Suppressor macrophage treated with lipopolysaccharide for 1 hour (primary cell): ENCODE measurements around the gene CRACR2A.

Source experiments
- DNase-seq, 3 donors: peaks; one replicate each; pipeline ENCODE4 v3.0.0-alpha.2; 2020 to 2022

CRACR2A gene

DNA sequence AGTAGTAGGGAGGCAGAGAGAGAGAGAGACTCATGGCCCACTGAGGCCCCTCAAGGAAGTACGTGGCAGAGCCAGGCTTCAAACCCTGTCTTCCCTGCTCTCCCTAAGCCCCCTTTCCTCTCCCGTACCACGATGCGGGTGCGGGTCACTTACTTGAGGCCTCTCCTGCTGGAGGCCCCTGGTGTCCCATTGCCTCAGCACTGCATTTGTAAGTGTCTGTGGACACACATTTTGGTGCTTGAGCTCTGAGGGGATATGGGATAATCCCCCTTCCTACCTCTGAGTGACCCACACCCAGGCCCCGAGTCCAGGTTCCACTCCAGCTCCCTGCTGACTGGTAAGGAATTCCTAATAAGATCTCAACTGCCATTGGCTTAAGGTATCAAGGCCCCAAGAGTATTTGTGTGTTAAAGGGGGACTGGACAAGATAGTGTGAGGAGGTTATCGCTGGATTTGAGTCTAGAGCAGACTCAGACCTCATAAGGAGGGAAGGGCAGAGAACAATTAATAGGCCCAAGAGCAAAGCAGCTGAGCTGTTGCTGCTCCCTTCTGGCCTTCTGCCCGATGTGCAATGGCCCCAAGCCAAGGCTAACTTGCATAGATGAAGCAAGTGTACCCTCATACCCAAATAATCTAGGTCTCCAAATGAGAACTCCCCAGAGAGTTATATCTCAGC lies 71.9 kb downstream of the CRACR2A start:
- no peak for DNase-seq

DNA sequence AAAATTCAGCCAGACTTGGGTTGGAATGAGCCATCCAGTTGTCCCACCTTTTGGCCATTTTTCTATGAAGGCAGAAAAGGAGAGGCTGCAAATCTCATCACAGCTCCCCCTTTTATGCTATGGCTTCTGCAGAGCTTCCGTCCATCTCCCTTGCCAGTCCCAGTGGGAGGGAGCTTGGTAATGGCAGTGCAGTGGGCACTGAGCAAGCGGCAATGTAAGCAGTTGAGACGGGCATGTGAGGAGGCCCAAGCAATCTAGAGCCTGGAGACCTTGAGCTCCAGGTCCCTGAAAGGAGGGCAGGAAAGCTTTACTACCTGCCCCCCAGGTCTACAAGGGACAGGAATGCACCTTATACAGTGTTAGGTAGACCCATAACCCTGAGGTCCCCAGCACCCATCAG lies 73.1 kb downstream of the CRACR2A start:
- DNase-seq, result no peak

DNA sequence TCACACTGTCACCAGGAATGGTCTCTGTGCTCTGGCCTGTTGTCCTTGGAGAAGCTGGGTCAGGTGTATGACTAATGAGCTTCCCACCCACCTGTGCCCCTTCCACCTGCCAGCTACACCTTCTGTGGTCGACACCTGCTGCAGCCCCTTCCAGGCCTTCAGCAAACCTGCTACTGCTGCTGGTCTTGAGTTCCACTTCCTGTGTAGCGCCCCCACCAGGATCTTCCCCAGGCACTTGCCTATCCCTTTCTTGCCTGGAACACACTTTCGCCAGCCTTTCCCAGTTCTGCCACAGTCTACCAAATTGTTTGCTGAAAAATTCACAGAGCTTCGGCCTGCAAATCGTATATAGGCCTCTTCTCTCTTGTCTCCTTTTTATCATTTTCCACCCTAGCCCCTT lies 75.3 kb downstream of the CRACR2A start:
- no peak for DNase-seq

DNA sequence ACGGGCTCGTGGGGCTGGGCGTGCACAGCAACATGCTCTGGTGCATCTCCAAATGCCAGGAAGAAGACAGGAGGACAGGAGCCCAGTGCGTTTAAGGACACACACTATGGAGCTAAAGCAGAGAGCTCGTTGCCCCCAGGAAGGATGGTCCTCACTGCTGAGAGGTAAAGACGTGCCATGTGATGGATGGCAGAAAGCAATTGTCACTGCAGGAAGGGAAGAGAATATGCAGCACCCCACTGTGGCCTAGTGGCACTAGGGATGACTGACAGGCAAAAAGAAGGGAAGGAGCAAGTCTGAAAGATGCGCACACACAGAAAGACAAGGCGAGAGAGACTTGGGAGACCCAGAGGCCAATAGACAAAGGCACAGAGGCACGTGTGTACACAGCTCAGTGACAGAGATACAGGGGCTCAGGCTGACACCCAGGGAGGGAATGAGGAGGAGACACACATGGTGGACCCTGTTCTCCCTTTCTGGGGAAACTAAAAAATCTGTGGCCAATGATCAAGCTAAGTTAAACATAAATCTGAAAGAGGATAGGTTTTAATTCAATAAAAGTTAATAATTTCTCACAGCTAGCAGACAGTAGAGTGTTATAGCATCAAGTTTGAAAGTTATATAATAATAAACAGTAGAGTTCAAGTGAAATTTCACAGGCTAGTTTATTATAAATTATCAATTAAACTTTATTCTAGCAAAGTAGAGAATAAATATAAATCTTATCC lies 78.8 kb downstream of the CRACR2A start:
- no peak for DNase-seq

DNA sequence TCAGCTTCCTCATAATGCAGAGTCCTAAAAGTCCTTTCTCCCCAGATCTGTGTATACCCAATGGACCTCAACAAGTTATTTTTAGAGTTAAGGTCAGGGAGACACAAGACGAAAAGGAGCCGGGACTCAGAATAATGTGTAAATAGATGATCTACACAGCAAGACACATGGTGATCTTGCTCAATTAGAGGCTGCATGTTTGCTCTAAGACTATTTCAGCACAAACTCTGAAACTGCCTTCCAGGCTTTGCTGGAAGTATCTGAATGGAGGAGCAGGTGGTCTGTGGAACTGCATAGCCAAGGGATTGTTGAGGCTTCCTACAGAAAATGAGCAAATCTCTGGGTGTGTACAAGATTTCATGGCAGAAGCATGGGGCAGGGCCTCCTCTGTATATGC lies 80.8 kb downstream of the CRACR2A start:
- DNase-seq, result no peak

DNA sequence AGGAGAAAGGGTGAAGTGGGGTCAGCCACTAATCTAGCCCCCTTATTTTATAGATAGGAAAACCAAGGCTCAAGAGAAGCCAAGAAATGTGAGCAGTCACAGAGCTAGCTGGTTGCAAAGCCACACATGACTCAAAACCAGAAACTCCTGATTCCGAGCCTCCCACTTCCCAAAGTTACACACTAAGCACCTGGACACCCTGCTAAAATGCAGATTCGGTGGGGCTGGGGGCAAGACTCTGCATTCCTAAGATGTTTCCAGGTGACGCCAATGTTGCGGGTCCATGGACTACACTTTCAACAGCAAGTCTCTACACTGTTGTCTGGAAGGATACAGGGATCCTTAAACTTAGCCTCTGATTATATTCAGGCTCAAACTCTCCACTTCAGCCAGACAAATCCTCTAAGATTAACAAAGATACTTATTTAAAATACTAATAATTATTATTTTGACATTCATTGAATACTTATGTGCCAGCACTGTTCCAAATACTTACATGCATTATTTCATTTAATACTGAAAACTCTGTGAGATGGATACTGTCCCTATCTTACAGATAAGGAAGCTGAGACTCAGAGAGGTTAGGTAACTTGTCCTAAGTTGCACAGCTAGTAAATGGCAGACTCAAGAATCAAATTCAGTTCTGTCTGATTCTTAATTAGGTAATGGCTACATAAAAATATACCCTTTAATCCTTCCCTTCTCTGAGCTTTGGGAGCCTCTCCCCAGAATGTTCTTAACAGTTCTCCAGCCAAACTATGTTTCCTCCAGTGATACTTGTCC lies 81.4 kb downstream of the CRACR2A start:
- DNase-seq, result no peak

DNA sequence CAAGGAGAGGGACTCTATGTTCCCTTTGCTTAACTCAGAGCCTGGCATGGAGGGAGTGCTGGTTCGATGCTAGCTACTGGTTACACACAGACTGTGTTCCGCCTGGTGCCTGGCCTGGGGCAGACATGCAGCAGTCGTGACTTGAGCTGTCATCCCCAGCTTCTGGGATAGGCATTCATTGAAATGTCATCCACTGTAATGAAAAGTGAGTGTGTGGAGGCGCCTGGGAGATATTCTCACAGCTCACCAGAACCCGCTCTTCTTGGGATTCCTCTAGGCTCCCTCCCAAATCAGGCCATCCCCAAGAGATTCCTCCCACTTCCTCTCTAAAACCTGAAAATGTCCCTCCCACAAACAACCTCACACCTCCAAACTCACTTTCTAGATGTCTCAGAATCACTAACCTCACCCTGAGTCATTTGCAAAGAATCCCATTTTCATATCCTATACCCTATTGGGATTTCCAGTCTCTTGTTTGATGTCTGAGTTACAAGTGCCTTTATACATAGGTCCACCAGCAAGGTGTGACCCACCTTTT lies 82.8 kb downstream of the CRACR2A start:
- no peak for DNase-seq

DNA sequence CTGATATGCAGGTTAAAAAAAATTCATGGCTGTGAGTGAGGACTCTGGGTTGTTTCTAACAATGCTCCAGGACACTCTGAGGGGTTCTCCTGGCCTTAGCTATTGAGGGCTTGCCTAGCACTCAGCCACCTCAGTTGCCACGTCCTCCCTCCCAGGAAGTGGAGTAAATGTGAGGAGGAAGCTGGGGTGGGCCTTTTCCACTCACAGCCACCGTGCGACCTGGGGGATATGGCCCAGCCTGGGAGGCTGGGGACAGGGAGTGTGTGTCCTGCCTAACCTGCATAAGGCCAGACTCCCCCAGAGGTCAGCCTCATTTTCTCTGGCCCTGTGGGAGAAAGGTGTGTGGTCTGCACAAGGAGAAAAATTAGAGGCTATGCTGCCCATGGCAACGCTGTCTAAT lies 83.3 kb downstream of the CRACR2A start:
- DNase-seq, result no peak

DNA sequence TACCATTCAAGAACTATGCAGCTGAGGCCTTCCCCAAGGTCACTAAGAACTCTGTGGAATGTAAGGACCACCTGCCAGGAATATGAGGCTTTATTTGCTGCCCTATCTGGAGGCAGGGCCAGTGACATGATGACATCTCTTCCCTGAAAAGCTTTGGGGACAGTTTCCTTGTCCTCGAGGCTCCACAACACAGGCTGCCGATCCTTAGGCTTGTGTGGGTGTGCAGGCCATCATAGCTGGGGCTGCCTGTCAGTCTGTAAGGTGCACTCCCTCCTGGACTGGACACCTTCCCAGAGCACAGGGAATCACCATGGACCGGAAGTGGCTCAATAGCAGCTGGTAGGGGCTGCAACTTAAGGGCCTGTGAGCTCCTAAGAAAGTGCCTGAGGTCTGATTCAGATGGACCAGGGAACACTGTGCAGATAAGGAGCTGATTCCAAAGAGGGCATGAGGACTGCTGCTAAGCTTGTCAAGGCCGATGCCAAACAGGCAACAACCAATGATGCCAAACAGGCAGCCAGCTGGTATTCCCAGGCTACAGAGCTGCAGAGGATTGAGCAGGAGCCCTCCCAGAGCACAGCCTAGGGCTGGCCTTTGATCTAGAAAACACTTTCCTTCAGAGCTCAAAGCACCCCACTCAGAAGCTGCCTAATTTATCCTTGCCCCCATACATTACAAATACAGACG lies 84.3 kb downstream of the CRACR2A start:
- no peak for DNase-seq

DNA sequence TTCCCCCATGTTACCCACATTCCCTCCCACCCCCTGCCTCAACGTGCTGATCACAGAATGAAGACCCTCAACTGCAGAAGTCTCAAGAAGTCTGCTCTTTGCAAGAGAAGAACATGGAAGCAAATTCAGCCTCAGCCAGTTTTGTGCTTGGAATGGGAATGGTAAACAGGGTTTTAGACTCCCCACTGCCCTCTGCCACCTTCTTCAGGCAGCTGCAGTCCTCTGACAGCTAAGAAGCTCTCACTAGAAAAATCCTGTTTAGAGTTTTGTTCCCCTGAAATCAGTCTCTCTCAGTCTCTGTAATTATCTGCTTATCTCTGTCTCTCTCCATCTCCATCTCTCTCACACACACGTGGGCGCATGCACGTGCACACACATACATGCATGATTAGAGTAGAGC lies 85.4 kb downstream of the CRACR2A start:
- DNase-seq, result no peak

DNA sequence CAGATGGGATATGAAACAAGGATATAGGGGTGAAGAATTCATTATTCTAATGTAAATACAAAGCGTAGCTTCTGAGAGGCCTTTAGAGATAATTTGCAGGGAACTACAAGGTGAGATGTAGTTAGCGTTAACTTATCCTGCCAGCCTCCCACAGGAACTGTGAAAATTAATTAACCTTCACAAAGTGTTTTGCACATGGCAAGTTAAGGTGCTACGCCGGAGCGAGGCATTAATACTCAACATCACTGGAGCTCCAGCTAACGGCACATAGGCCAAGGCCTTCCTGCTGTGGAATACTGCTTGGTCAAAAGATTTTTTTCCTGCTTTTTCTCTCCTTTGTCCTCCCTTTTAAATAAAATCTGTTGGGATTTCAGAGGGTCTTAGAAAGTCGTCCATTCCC lies 86.5 kb downstream of the CRACR2A start:
- no peak for DNase-seq

DNA sequence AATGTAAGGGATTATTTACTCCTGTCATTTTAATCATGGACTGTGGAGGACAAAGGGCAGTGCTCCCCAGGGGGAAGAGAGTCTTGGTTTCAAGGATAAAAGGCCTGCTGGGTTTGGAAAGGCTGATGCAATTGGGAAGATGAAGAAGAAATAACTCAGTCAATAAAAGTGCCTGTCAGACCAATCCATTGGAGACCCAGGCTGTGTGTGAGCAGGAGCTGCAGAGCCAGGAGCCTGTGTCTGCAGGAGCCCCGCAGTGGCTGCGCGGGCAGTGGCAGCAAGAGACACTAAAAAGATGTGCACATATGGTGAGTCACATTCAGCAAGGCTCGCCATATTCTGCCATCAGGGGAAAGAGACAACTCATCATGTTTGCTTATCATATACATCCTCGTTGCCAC lies 90.4 kb downstream of the CRACR2A start:
- DNase-seq, result no peak

DNA sequence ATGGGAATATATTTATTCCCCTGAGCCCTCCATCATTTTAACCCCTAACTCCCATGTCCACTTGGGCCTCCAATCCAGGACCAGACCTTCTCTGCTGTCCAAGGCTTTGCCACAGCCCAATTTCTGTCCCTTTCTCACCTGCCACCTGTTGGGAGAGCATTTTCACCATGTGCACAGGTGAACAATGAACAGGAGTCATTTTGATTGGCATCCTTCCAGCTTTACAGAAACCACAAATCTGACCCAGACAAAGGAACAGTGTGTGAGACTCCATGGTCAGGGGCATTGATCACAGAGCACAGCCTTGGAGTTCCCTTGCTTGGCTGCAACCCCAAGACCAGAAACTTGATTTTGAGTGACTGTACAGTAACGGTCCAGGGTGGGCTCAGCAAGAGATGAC lies 91.9 kb downstream of the CRACR2A start:
- no peak for DNase-seq

DNA sequence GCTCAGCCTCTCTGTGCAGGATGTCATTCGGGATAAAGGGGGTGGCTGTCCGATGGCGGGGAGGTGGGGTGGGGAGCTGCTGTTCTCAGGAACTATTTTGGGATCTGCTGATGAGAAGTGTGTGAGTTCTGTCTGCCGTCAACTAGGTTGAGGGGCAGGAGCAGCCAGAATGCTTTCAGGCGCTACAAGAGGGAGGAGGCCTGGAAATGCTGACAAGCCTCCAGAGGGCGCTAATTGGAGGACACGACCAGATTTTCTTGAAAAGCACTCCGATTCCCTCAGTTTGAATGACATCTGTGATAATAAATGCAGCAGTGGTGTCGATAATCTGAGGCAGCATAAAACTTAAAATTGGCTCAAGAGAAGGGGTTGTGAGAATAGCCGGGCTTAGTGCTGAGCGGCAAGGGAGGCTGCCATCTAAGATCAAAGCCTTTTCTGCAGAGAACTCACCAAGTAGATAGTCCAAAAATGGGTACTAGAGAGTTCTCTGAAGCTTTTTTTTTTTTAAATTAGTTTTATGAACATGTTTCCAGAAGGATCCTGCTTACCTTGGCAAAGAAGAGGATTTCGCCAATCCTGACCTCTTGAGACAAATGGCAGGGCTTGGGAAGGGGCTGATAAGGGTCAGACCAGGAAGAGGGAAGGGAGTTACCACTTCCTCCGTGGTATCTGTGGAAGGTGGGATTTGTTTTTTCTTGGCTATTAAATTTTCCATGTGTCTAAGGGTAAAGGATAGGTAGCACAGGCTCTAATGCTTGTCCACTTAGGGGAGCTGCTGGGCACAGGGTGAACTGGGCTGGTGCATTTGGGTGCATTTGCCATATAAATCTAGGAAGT lies 94.4 kb downstream of the CRACR2A start:
- peak; percentile 31 to 59 (median 32) for DNase-seq

DNA sequence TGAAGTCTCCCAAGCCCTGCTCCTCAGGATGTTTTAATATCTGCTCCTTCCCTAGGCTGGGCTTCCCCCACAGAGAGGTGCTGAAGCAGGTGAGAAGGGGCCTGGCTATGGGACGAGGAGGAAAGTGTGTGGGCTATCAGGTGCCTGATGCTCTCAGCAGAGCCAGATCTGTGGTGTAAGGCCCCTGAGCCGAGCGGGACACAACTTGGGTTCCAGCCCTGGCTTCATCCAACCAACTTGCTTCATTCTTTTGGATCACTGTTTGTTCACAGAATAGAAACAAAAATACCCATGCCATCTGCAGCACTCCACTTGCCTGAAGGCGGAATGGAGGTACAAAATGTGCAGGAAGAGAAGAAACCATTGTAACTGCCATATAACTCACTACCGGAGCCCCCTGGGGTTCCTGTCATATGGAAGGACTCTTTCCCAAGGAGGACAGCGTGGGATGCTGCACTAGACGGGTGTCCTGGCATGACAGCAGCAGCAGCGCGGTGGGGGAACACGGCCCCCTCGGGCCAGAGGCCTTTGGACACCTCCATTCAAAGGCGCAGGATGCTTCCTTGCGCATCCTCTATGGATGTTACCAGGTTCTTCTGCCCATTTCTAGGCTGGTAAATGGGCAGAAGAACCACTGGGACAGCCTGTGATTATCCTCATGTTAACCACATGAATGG lies 95.8 kb downstream of the CRACR2A start:
- no peak for DNase-seq

DNA sequence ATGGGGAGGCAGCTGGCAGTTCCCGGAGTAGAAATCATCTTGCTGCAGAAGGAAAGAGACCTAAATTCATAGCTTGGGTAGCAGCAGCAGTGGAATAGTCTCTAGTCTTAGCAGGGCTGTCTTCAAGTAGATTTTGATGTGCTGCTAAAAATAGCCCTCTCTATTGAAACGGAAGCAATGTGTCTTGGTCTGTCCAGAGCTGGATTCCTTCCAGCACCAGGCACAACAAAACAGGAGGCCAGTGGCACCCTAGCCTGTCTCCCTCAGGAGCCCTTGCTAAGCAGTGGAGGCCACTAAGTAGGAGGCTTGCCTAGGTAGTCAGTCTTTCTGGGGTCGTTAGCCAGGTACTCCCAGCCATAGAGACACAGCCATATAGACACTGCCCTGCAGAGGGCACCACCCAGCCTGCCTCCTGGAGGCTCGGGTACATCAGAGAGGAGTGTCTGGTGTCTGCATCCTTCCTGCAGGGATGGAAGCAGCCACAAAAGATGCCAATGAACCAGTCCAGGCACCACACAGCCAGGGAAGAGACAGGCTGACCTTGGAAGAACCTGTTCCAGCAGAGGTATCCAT lies 97.5 kb downstream of the CRACR2A start:
- DNase-seq, result peak in 1 of 3 donors; percentile 29

DNA sequence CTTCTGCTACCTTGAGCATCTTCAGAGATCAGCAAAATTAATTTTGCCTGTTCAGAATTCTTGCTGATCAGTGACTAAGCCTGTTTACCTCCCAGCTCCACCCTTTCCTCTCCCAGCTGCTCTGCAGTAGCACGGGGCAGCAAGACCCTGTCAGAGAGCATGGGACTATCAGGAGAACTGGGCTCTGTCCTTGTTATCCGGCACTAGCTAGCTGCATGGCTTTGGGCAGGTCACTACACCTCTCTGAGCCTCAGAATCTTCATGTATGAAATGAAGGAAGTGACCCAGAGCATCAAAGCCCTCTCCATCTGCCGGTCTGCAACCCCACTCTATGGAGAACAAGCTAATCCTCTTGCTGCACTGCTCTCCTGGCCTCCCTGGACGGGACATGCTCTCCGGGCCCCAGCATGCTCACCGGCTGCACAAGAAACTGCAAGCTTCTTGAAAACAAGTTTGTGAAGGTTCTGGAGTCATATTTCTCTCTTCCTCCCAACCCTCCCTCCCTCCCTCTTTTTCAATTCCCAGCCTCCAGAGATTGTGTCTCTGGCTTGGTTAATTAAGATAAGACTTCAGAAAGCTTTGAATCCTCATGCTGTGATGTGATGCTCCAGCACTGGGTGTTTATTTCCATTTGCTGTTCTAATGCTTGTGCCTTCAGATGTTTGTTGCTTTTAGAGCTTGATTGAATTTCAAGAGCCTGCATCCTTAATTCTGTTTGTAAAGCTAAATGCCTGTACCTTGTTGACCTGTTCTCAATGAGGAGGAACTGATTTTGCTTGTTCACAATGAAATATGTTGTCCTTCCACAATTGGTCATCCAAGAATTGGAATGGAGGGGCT lies 101.1 kb downstream of the CRACR2A start:
- no peak for DNase-seq

DNA sequence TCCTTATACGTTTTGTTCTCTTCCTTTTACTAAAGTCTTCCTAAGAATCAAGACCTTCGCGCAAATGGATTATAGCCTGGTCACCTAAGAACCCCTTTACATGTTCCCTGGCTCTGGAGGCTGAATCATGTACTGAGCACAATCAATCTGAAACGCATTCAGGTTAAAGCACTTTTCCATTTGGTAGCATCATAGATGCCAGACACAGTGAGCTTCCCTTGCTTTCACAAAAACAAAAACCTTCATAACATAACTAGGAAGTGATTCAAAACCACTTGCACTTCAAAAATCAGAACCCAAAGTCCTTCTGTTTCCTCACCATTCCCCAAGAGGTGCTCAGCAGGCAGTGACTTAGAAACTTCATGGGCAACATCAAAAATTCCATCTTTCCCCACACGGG lies 105.4 kb downstream of the CRACR2A start:
- no peak for DNase-seq

DNA sequence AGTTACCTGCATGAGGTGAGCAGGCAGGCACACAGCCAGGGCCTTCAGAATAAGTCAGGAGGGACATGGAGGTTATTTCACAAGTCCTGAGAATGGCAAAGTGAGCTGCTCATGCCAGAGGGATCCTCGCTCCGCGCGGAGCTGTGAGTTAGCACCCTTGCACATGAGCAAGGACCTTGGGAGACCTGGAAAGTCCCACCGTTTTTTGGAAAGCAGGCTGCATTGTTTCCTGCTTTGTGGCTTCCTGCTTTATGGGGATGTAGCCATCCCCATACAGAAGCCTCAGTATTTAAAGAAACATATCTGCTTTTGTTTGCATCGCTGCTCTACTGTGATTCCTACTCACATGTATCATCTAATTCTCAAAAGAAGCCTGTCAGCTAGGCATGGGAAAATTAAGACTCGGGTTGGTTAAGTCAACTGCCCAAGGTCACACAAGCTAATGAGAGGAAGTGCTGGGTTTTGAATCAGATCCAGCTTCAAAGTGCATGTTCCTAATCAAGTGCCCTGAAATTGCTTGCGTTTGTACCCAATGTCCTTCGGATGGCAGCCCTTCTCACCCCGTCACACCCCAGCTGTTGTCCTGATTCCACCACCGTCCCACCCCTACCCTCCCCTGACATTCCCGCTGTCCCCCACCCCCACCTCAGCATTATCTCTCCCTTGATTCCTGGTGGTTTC lies 106.2 kb downstream of the CRACR2A start:
- peak; percentile 18 to 47 (median 43) for DNase-seq

DNA sequence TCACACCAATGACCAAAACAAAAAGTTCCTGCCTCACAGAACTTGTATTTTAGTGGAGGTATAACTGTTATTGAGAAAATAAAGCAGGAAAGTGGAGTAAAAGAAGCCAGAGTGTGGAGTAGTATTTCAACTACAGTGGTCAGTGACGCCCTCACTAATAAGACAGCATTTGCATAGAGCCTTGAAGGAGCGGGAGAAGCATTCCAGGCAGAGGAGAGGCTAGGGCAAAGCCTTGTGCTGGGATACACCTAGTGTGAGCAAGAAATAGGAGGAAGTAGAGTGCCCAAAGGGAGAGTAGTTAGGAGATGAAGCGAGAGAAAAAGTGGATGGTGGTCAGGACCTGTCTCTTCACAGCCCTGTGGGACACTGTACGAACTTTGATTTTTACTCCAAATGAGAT lies 107.8 kb downstream of the CRACR2A start:
- no peak for DNase-seq
